Stimulated activated naive B cell treated with anti-CD40 and anti-IgM and Interleukin-4, amounts not matched to agents 10 μg/mL and 1 μg/mL and 100 μg/mL, for 72 hours (primary cell): Measurements from ENCODE around the gene ARHGEF39.

Source experiments
- ATAC-seq, 2 donors: fragments of 150-1000 bp; cut with Tn5 transposase; replicated peaks; 2 replicates each; pipeline ENCODE4 v1.10.0; 2021; ENCODE audit warnings: moderate library complexity in 1 of 2
- DNase-seq: peaks from one replicate; pipeline ENCODE4 v3.0.0; 2021
- H3K27ac Mint-ChIP-seq: one replicate; pipeline ENCODE4 v1.8.0; 2022; ENCODE audit warnings: mild to moderate bottlenecking, mixed read lengths
- H3K27me3 Mint-ChIP-seq, 2 donors: one replicate each; pipeline ENCODE4 v1.8.0; 2022; ENCODE audit warnings: mixed read lengths in 2 of 2
- H3K36me3 Mint-ChIP-seq, 2 donors: one replicate each; pipeline ENCODE4 v1.8.0; 2022; ENCODE audit warnings: mixed read lengths in 2 of 2, mild to moderate bottlenecking in 1 of 2
- H3K4me1 Mint-ChIP-seq, 2 donors: one replicate each; pipeline ENCODE4 v1.8.0; 2022; ENCODE audit warnings: mixed read lengths in 2 of 2, mild to moderate bottlenecking in 1 of 2
- H3K4me3 Mint-ChIP-seq, 2 donors: one replicate each; pipeline ENCODE4 v1.8.0; 2022; ENCODE audit warnings: mild to moderate bottlenecking in 2 of 2, mixed read lengths in 2 of 2, moderate library complexity in 1 of 2
- H3K9me3 Mint-ChIP-seq, 2 donors: one replicate each; pipeline ENCODE4 v1.8.0; 2022; ENCODE audit warnings: mixed read lengths in 2 of 2, mild to moderate bottlenecking in 1 of 2

ARHGEF39 gene

DNA sequence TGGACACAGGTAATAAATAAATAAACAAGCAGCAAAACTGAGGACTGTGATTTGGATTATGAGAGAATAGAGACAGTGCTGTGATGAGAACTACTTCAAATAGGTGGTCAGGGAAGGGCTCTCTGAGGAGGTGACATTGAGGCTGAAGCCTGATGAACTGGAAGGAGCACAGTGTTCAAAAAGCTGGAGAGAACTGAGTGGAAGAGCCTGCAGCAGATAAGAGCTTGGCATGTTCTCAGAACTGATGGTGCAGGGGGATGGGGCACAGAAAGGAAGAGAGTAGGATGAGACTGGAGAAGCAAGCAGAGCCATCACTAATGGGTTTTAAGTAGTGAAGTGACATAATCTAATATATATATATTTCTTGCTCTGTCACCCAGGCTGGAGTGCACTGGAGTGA is 35.9 kb upstream of the ARHGEF39 start:
- Mint-ChIP-seq H3K36me3 (peaks cover 44 to 57% of the 10 kb centered on the region in 2 donors), H3K27ac (no peak overlapping the region), H3K4me1 (peaks cover 12 to 22% of the 10 kb centered on the region in 2 donors), H3K9me3 (no peaks in the 10 kb centered on the region), H3K27me3 (no peaks in the 10 kb centered on the region), H3K4me3 (no peak overlapping the region)
- ATAC-seq (no peak), DNase-seq (no peak)

GRCh38 chr9:35700031-35700430 is 35.0 kb upstream of the ARHGEF39 start:
- Mint-ChIP-seq H3K4me1 (peaks cover 12 to 22% of the 10 kb centered on the region in 2 donors), H3K36me3 (peaks cover 41 to 49% of the 10 kb centered on the region in 2 donors), H3K4me3 (no peak overlapping the region), H3K27ac (no peak overlapping the region), H3K27me3 (no peaks in the 10 kb centered on the region), H3K9me3 (no peaks in the 10 kb centered on the region)
- ATAC-seq (no peak), DNase-seq (no peak)

DNA sequence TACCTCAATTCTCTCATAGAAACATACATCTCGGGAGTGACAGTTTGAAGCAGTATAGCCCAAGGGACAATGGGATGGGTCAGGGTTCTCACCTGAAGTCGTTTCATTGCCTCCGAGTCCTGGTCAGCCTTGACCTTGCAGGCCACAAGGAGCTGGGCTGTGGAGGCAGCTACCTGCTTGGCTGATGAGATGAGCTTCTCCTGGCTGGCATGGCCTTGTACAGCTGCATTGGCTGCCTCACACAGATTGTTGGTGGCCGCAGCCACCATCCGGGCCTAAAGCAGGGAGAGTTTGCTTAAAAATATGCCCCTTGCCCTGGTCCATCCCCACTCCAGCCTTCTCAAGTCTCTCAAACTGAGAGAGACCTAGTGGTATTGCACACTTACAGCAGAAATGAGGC is 33.2 kb upstream of the ARHGEF39 start:
- H3K27me3 Mint-ChIP-seq = no peaks in the 10 kb centered on the region
- peaks cover 12 to 21% of the 10 kb centered on the region in 2 donors for H3K4me1 Mint-ChIP-seq
- H3K4me3 Mint-ChIP-seq = no peak overlapping the region
- DNase-seq (no peak), ATAC-seq (no peak)
- H3K36me3 Mint-ChIP-seq = peaks cover 31% of the 10 kb centered on the region in 2 donors
- H3K9me3 Mint-ChIP-seq = no peaks in the 10 kb centered on the region
- H3K27ac Mint-ChIP-seq = no peak overlapping the region

DNA sequence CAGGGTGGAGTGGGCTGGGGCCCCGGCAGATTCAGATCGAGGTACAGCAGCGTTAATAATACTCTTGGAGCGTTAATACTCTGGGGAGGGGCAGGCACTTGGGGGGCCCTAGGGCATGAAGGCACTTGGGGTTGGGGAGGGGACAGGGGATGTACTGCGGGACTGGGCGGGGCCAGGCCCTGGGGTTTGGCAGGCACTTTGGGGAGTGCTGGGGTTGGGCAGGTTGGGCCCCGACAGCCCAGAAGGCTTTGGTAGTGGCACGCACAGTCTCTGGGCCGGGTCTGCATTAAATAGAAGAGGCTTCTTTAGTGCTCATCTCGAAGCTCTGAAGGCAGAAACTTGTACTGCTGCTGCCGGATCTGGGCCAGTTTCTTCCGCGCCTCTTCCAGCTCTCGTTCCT is 32.5 kb upstream of the ARHGEF39 start:
- Mint-ChIP-seq H3K4me3 (no peak overlapping the region), H3K27ac (no peak overlapping the region)
- no peak for ATAC-seq

GRCh38 chr9:35696520-35697215 is 31.7 kb upstream of the ARHGEF39 start:
- Mint-ChIP-seq H3K9me3 (no peaks in the 10 kb centered on the region), H3K36me3 (peaks cover 24% of the 10 kb centered on the region in 2 donors), H3K27ac (peak overlapping the region; percentile 62), H3K27me3 (no peaks in the 10 kb centered on the region), H3K4me3 (no peak overlapping the region), H3K4me1 (peaks cover 13 to 22% of the 10 kb centered on the region in 2 donors)
- peak; percentile 88 to 92 for ATAC-seq
- peak; percentile 47 for DNase-seq

More for the DNA sequence above, 32.5 kb upstream of the ARHGEF39 start:
- no peak for DNase-seq
- peaks cover 24% of the 10 kb centered on the region in 2 donors for H3K36me3 Mint-ChIP-seq
- H3K9me3 Mint-ChIP-seq = no peaks in the 10 kb centered on the region
- H3K27me3 Mint-ChIP-seq = no peaks in the 10 kb centered on the region
- peaks cover 9 to 17% of the 10 kb centered on the region in 2 donors for H3K4me1 Mint-ChIP-seq

DNA sequence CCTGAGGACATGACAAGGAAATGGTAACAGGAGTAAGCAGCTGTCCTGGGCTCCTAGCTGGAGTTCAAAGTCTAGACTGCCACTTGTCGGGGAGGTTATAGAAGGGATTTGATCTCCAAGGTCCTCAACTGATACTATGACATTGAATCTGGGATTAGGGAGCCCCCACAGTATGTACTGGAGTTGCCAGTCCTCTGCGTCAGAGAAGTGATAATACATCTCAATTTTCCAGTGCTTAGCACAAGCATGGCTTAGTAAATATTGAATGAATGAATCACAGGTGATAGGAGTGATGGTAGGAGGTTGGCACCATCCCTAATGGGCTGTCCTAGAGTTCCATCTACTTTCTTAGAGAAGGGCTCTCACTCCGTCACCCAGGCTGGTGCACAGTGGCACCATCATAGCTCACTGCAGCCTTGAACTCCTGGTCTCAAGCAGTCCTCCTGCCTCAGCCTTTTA is 31.0 kb upstream of the ARHGEF39 start:
- Mint-ChIP-seq H3K36me3 (peaks cover 24% of the 10 kb centered on the region in 2 donors), H3K9me3 (no peaks in the 10 kb centered on the region), H3K27me3 (no peaks in the 10 kb centered on the region), H3K4me3 (no peak overlapping the region), H3K4me1 (peaks cover 15 to 29% of the 10 kb centered on the region in 2 donors), H3K27ac (peak overlapping the region; percentile 37)
- ATAC-seq (no peak), DNase-seq (no peak)

DNA sequence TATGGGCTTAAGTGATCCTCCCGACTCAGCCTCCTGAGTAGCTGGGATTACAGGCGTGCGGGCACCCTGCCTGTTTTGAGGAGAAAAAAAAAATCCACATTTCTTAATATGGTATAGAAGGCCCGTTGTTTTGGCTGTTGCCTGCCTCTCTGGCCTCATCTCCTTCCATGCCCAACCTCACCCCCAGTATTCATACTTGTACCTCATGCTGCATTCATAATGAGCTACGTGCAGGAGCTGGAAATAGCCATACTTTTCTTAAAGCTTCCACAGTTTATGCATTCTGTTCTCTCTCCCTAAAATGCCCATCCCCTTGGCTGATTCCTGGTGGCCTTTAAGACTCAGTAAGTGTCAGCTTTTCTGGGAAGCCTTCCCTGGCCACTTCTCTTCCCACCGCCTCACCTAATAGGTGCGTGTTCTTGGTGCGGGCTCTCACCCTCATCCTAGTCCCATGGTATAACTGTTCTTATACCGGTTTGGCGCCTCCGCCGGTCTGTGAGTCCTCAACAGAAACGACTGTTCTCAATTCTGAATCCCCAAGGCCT is 26.8 kb upstream of the ARHGEF39 start:
- peak overlapping the region; percentile 92 to 93 for H3K4me3 Mint-ChIP-seq
- ATAC-seq (no peak), DNase-seq (no peak)
- no peak overlapping the region for H3K27ac Mint-ChIP-seq
- H3K4me1 Mint-ChIP-seq = peaks cover 21 to 39% of the 10 kb centered on the region in 2 donors
- H3K9me3 Mint-ChIP-seq = no peaks in the 10 kb centered on the region
- H3K36me3 Mint-ChIP-seq = peaks cover 6% of the 10 kb centered on the region in 2 donors
- no peaks in the 10 kb centered on the region for H3K27me3 Mint-ChIP-seq

DNA sequence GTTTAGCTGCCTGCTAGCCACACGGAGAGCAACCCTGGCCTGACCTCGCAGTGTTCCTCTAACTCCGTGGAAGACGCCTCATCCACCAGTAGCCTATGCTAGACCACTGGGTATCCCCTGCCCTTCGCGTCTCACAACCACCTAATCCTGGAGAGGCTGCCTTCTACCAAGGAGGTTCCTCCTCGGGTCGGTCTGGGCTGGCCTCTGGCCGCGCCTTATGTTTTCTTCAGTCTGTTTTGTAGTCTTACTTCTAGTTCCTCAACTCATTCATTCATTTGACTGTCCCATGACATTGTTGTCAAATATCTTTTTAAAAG is 26.3 kb upstream of the ARHGEF39 start:
- peak in 1 of 2 donors; percentile 37 for ATAC-seq
- H3K4me3 Mint-ChIP-seq = peak overlapping the region; percentile 92 to 93
- H3K36me3 Mint-ChIP-seq = peaks cover under 1 to 1% of the 10 kb centered on the region in 2 donors
- H3K27ac Mint-ChIP-seq = peak overlapping the region; percentile 80
- DNase-seq = no peak
- H3K9me3 Mint-ChIP-seq = no peaks in the 10 kb centered on the region
- no peaks in the 10 kb centered on the region for H3K27me3 Mint-ChIP-seq
- H3K4me1 Mint-ChIP-seq = peaks cover 18 to 34% of the 10 kb centered on the region in 2 donors

DNA sequence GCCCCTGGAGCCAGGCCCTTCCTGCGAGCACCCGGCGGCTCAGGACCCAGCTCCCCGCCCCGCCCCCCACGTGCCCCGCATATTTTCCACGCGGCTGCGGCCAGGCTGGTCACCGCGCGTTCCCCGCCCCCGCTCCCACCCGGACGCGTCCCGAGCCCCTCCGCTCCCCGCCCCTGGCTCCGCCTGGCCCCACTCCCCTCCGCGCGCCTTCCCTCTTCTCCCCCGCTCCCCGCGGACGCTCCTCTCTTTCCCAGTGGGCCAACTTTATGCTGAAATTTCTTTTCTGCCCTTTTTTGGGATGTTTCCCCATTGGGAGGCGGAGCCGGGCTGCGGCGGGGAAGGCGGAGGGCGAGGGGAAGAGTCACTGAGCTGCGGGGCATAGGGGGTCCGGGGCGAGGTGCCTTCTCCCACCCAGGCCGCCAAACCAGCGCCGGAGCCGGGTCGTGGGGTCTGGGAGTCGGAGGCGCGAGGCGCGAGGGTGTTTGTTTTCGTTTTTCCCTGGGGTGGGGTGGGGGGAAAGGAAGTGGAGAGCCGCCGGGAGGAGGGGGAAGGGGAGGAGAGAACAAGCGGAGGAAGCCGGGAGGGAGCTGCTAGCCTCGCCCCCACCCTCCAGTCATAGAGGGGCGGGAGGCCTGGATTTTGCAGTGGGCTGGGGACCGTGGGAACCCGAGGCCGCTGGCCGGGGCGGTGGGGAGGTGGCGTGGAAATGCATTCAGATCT is 25.8 kb upstream of the ARHGEF39 start:
- Mint-ChIP-seq H3K36me3 (no peaks in the 10 kb centered on the region), H3K27me3 (no peaks in the 10 kb centered on the region), H3K9me3 (no peaks in the 10 kb centered on the region), H3K4me3 (peak overlapping the region; percentile 92 to 93), H3K4me1 (peaks cover 18 to 33% of the 10 kb centered on the region in 2 donors), H3K27ac (peak overlapping the region; percentile 80)
- ATAC-seq (peak; percentile 39 to 47), DNase-seq (no peak)

- peak overlapping the region; percentile 78 to 93 for H3K4me3 Mint-ChIP-seq
- H3K27me3 Mint-ChIP-seq = no peaks in the 10 kb centered on the region
- peaks cover 18 to 33% of the 10 kb centered on the region in 2 donors for H3K4me1 Mint-ChIP-seq
- no peak for ATAC-seq
- DNase-seq = no peak
- peak overlapping the region; percentile 67 for H3K27ac Mint-ChIP-seq
- no peaks in the 10 kb centered on the region for H3K9me3 Mint-ChIP-seq
- H3K36me3 Mint-ChIP-seq = no peaks in the 10 kb centered on the region
These were observed 25.3 kb upstream of the ARHGEF39 start for GRCh38 chr9:35690294-35690613.

- DNase-seq (no peak), ATAC-seq (peak in 1 of 2 donors; percentile 36)
- H3K4me1 Mint-ChIP-seq = peaks cover 18 to 33% of the 10 kb centered on the region in 2 donors
- H3K36me3 Mint-ChIP-seq = no peaks in the 10 kb centered on the region
- H3K4me3 Mint-ChIP-seq = peak within 1 kb of the TSS; percentile 92 to 93
- H3K27me3 Mint-ChIP-seq = no peaks in the 10 kb centered on the region
- peak within 1 kb of the TSS; percentile 80 for H3K27ac Mint-ChIP-seq
- H3K9me3 Mint-ChIP-seq = no peaks in the 10 kb centered on the region
These were observed 24.7 kb upstream of the ARHGEF39 start, which contains the start of gene TPM2 for GRCh38 chr9:35689542-35690293. Gene TPM2, minus strand, starts transcription at chr9:35689925. Its CDS starts 108 bp downstream, at chr9:35689817.

DNA sequence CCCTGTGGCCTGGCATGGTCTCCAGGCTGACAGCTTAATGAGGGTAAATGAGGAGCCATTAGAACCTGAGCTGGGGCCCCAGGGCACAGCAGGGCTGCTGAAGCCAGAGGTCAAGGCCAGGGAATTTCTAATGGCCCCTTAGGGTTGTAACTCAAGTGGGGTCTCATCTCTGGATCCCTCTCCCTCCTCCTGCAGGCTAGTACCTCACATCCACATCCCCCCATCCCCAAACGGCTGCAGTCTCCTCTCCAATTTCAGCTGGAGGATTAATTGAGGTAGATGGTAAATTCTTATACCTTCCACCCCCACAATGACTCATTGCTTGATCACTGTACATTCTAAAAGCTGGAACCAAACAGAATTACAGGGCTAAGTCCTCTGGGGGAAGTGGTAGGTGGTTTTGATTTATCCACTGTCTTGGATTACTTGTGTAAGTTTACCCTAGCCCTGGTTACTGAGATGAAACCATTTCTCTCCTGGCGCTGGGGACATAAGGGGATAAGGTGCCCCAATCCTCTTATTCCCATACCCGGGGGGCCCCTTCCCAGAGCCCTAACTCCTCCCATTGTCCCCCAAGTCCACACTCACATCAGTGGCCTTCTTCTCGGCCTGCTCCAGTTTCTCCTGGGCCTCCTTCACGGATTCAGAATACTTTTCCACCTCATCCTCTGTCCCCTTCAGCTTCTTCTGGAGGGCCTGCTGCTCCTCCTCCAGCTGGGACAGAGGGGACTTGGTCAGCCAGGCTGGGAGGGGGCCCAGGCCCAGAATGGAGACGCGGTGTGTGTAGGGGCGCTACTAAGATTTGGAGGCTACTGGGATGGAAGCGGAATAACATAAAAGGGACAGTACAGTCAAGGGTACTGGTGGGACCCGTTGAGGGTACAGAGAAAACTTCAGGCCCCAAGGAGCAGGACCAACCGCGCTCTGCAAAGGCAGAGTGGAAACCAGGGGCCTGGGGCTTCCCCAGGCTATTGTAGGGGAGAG is 23.9 kb upstream of the ARHGEF39 start:
- Mint-ChIP-seq H3K9me3 (no peaks in the 10 kb centered on the region), H3K4me1 (peaks cover 18 to 33% of the 10 kb centered on the region in 2 donors), H3K27me3 (no peaks in the 10 kb centered on the region), H3K4me3 (peak overlapping the region; percentile 33 to 75), H3K36me3 (no peaks in the 10 kb centered on the region), H3K27ac (peak overlapping the region; percentile 72)
- ATAC-seq (peak; percentile 50 to 70), DNase-seq (no peak)

DNA sequence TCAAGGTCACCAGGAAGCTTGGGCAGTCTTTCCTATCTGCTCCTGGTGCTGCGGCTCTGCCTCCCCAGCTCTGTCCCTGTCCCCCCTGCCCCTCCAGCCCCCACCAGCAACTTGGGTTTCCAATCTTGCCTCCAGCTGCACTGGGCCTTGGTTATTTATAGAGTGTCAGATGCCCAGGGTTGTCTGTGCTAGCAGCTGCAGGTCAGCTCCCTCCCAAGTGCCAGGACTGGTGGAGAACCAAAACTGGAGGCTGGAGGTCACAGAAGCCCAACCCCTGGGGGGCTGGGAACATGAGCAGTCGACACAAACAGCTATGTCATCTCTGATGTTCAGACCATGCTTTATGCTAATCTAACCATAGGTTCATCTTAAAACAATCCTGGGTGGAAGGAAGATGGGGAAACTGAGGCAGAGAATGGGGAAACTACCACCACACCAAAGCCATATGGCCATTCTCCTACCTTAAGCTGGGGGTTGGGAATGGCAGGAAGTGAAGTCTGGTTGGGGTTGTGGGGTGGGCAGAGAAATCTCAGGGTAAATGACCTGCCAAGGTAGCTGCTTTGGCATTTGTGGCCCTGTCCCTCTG is 23.1 kb upstream of the ARHGEF39 start:
- Mint-ChIP-seq H3K27ac (no peak overlapping the region), H3K27me3 (no peaks in the 10 kb centered on the region), H3K36me3 (no peaks in the 10 kb centered on the region), H3K9me3 (no peaks in the 10 kb centered on the region), H3K4me3 (no peak overlapping the region), H3K4me1 (peaks cover 18 to 33% of the 10 kb centered on the region in 2 donors)
- ATAC-seq (no peak), DNase-seq (no peak)
